Measurements from ENCODE around the gene PCCB. TPM values are rescaled to one million over a fixed set of nuclear protein-coding genes. Genes with fewer than 3 reads are reported as not detected.

Gene PCCB
- total RNA-seq, 1 experiment from 2014 or later, result 46.8 TPM

GRCh38 chr3:136311261-136311660, 61.1 kb downstream of the PCCB start:
- H3F3A ChIP-seq (ENCODE audit: insufficient read depth, low read depth), result no peaks in the 10 kb centered on the region
- H3K4me2 ChIP-seq, result no peak overlapping the region
- H2AFZ ChIP-seq, result no peak overlapping the region
- CTCF ChIA-PET, result interaction anchor here (0.6 kb wide), 1 partner anchor 1244 kb away, joined by 5 read pairs; no protein-coding TSS in a partner anchor
- no peaks in the 10 kb centered on the region for H3K4me1 ChIP-seq (replicated peaks; ENCODE audit: insufficient read depth)
- no TSS peak for BruUV-seq (replicated peaks)
- no peak for TF ChIP-seq EZH2 (IDR thresholded peaks at IDR 0.05; ENCODE audit: low read depth)
- TF ChIP-seq CTCF (conservative IDR thresholded peaks at IDR 0.05), result no peak
- H3K27ac ChIP-seq, result no peak overlapping the region
- POLR2A ChIA-PET (ENCODE audit: unreplicated experiment), result interaction anchor here (1.1 kb wide), 1 partner anchor 99 kb away, joined by 3 read pairs; no protein-coding TSS in a partner anchor
- H3K9me3 ChIP-seq (ENCODE audit: insufficient read depth, low read depth), result no peaks in the 10 kb centered on the region
- no peaks in the 10 kb centered on the region for H4K20me1 ChIP-seq (ENCODE audit: insufficient read depth)
- no peak for DNase-seq
- intact Hi-C loops (cut with micrococcal nuclease; ENCODE audit: unreplicated experiment), result no loop called here
- no peaks in the 10 kb centered on the region for H3K79me2 ChIP-seq (ENCODE audit: low read depth)
- no peaks in the 10 kb centered on the region for H3K36me3 ChIP-seq (ENCODE audit: low read depth)
- H3K9me2 ChIP-seq (ENCODE audit: insufficient read depth), result no peaks in the 10 kb centered on the region
- no peaks in the 10 kb centered on the region for H3K27me3 ChIP-seq (ENCODE audit: insufficient read depth, low read depth)
- no peak overlapping the region for H3K4me3 ChIP-seq

GRCh38 chr3:136311968-136312367, 61.8 kb downstream of the PCCB start:
- H3K9me3 ChIP-seq (ENCODE audit: insufficient read depth, low read depth), result no peaks in the 10 kb centered on the region
- no peaks in the 10 kb centered on the region for H3K4me1 ChIP-seq (replicated peaks; ENCODE audit: insufficient read depth)
- H3K27ac ChIP-seq, result no peak overlapping the region
- no TSS peak for BruUV-seq (replicated peaks)
- no peak overlapping the region for H3K4me2 ChIP-seq
- no peaks in the 10 kb centered on the region for H3K79me2 ChIP-seq (ENCODE audit: low read depth)
- H3F3A ChIP-seq (ENCODE audit: insufficient read depth, low read depth), result no peaks in the 10 kb centered on the region
- no peaks in the 10 kb centered on the region for H3K9me2 ChIP-seq (ENCODE audit: insufficient read depth)
- TF ChIP-seq CTCF (conservative IDR thresholded peaks at IDR 0.05), result no peak
- H3K36me3 ChIP-seq (ENCODE audit: low read depth), result no peaks in the 10 kb centered on the region
- no peak overlapping the region for H3K4me3 ChIP-seq
- DNase-seq, result no peak
- no peaks in the 10 kb centered on the region for H3K27me3 ChIP-seq (ENCODE audit: insufficient read depth, low read depth)
- ChIA-PET POLR2A (ENCODE audit: unreplicated experiment) (no interaction called here), CTCF (interaction anchor here (0.6 kb wide), 1 partner anchor 1245 kb away, joined by 5 read pairs; no protein-coding TSS in a partner anchor)
- intact Hi-C loops (cut with micrococcal nuclease; ENCODE audit: unreplicated experiment), result no loop called here
- H2AFZ ChIP-seq, result no peak overlapping the region
- no peaks in the 10 kb centered on the region for H4K20me1 ChIP-seq (ENCODE audit: insufficient read depth)

- no peak for TF ChIP-seq EZH2 (IDR thresholded peaks at IDR 0.05; ENCODE audit: low read depth)
- TF ChIP-seq CTCF (conservative IDR thresholded peaks at IDR 0.05), result no peak
- Histone ChIP-seq H3F3A (ENCODE audit: insufficient read depth, low read depth) (no peaks in the 10 kb centered on the region), H3K27me3 (ENCODE audit: insufficient read depth, low read depth) (no peaks in the 10 kb centered on the region), H3K4me1 (replicated peaks; ENCODE audit: insufficient read depth) (no peaks in the 10 kb centered on the region), H3K36me3 (ENCODE audit: low read depth) (0 out of 2 replicates have a peak, but pooled peaks cover 3% of the 10 kb centered on the region), H3K4me2 (no peak overlapping the region), H3K4me3 (no peak overlapping the region), H2AFZ (no peak overlapping the region), H4K20me1 (ENCODE audit: insufficient read depth) (no peaks in the 10 kb centered on the region), H3K9me2 (ENCODE audit: insufficient read depth) (no peaks in the 10 kb centered on the region), H3K79me2 (ENCODE audit: low read depth) (no peaks in the 10 kb centered on the region), H3K9me3 (ENCODE audit: insufficient read depth, low read depth) (peaks cover 14% of the 10 kb centered on the region), H3K27ac (no peak overlapping the region)
- ChIA-PET CTCF (no interaction called here), POLR2A (ENCODE audit: unreplicated experiment) (no interaction called here)
- intact Hi-C loops (cut with micrococcal nuclease; ENCODE audit: unreplicated experiment), result no loop called here
- DNase-seq, result no peak
- BruUV-seq (replicated peaks), result no TSS peak
Measured at GRCh38 chr3:136326316-136326715, 76.2 kb downstream of the PCCB start.

All from PC-9 (cell line).